ENCODE data around the gene RMND1. TPM values are rescaled to one million over a fixed set of nuclear protein-coding genes. Genes with fewer than 3 reads are reported as not detected.

The RMND1 gene
- total and polyA plus RNA-seq, 12 donors = 10.9 to 25.2 (median 14.7) TPM

DNA sequence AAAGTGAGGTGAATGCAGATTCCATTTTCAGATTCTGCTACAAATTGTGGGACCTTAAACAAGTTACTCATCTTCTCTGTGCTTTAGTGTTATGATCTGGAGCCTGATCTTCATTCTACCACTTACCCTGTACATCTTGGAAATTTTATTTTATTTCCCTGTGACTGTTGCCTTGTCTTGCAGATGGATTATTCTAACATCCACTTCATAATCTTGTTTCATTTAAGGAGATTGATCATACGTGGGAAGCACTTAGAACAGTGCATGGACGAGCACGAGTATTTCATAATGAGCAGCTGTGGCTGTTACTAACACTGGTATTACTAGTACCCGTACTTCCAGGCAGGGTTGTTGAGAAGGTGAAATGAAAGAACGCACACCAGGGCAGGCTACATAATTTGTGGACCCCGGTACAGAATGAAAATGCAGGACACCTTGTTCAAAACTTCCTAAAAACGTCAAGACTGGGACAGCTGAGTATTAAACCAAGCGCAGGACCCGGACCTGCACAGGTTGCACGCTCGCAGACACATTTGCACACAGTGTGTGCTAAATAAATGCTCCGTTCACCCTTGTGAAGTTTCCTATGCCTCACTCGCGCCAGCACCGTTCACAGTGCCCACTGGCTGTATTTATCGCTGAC lies 41.4 kb upstream of the RMND1 start:
- Histone ChIP-seq H3K9me3 (no peaks in the 10 kb centered on the region), H3K36me3 (no peaks in the 10 kb centered on the region), H3K4me1 (peaks cover 0 to 39% (median 7%) of the 10 kb centered on the region in 9 donors), H3K27ac (peak overlapping the region in 7 of 10 donors; percentile 65 to 91 (median 77)), H3K4me3 (peak overlapping the region; percentile 44 to 78 (median 66)), H3K27me3 (peaks cover 0 to 53% (median 35%) of the 10 kb centered on the region in 7 donors)
- intact Hi-C loops (cut with DNase I) = no loop called here
- TF ChIP-seq, protein P1, sequence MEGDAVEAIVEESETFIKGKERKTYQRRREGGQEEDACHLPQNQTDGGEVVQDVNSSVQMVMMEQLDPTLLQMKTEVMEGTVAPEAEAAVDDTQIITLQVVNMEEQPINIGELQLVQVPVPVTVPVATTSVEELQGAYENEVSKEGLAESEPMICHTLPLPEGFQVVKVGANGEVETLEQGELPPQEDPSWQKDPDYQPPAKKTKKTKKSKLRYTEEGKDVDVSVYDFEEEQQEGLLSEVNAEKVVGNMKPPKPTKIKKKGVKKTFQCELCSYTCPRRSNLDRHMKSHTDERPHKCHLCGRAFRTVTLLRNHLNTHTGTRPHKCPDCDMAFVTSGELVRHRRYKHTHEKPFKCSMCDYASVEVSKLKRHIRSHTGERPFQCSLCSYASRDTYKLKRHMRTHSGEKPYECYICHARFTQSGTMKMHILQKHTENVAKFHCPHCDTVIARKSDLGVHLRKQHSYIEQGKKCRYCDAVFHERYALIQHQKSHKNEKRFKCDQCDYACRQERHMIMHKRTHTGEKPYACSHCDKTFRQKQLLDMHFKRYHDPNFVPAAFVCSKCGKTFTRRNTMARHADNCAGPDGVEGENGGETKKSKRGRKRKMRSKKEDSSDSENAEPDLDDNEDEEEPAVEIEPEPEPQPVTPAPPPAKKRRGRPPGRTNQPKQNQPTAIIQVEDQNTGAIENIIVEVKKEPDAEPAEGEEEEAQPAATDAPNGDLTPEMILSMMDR (IDR thresholded peaks at IDR 0.05) = no peak
- 38 to 43% methylated on average over 16 of the region's 16 CpGs for WGBS, 2 donors
- peak; percentile 15 to 70 (median 42) for ATAC-seq
- no peak for DNase-seq

DNA sequence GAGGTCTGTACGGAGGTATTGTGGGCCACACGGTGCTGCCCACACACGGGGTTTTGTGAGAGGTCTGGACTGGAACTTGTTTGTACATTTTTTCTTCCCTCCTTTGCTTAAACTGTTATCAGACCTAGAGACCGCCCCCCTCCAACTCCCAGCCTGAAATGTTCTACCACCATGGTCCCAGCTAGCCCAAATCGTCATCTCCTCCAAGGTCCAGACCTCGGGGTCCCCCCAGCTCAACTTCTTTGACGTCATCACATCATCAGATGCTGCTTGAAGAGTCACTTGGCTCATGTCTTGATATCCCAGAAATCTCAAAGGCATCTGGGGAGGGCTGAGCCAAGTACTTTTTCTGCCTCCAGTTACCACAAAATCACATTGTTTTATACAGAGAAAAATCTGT lies 39.1 kb upstream of the RMND1 start:
- no peak overlapping the region for H3K27ac ChIP-seq
- H3K36me3 ChIP-seq = no peaks in the 10 kb centered on the region
- TF ChIP-seq, protein P1 (IDR thresholded peaks at IDR 0.05) = no peak
- ATAC-seq = peak in 1 of 8 donors; percentile 26
- H3K4me1 ChIP-seq = peaks cover 0 to 24% (median 7%) of the 10 kb centered on the region in 9 donors
- DNase-seq = peak in 1 of 2 donors; percentile 34
- intact Hi-C loops (cut with DNase I) = no loop called here
- H3K9me3 ChIP-seq = no peaks in the 10 kb centered on the region
- WGBS, 2 donors = 69 to 72% methylated on average over 7 of the region's 7 CpGs
- H3K27me3 ChIP-seq = peaks cover 0 to 39% (median 31%) of the 10 kb centered on the region in 7 donors
- no peak overlapping the region for H3K4me3 ChIP-seq

DNA sequence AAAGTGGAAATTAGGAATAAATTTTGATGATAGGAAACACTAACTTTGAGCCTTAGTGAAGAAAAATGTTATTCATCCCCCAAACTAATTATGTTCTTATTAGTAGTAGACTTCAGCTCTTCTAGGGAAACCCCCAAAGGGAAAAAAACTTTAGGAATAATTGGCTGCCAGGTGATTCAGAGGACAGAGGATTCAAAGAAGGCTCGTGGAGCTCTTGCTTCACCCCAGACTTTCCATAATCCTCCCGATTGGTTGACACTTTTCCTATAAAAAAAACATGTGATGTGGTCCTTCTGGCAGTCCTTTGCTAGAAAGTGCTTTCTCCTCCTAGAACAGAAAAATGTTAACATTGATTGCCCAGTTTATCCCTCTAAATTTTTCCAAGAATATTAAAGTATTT lies 36.3 kb upstream of the RMND1 start:
- Histone ChIP-seq H3K27me3 (peaks cover 0 to 16% (median 4%) of the 10 kb centered on the region in 7 donors), H3K9me3 (no peaks in the 10 kb centered on the region), H3K36me3 (no peaks in the 10 kb centered on the region), H3K4me3 (no peak overlapping the region), H3K27ac (no peak overlapping the region), H3K4me1 (peaks cover 0 to 19% (median 0%) of the 10 kb centered on the region in 9 donors)
- no peak for DNase-seq
- ATAC-seq = no peak
- TF ChIP-seq, protein P1 (IDR thresholded peaks at IDR 0.05) = no peak
- intact Hi-C loops (cut with DNase I) = no loop called here
- 51 to 55% methylated on average over 2 of the region's 2 CpGs for WGBS, 2 donors

DNA sequence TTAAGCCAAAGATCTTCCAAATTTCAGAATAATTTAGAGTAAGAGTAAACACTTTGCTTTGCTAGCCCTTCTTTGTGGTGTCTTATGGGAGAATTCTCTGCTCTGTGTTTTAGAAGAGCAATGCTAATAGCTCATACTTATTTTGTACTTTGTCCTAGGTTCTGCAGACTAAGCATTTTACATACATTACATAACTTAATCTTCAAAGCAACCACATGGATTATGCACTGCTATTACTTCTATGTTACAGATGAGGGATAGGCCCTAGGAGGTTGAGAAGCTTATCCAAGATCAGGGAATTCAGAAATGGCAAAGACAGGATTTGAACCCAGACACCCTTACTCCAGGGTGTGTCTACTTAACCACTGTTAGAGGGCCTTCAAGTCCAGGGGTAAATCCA lies 32.1 kb upstream of the RMND1 start:
- no peak for DNase-seq
- H3K4me1 ChIP-seq = peaks cover 0 to 37% (median 0%) of the 10 kb centered on the region in 9 donors
- TF ChIP-seq, protein P1 (IDR thresholded peaks at IDR 0.05) = no peak
- peak overlapping the region in 1 of 10 donors; percentile 88 for H3K27ac ChIP-seq
- intact Hi-C loops (cut with DNase I) = no loop called here
- H3K9me3 ChIP-seq = no peaks in the 10 kb centered on the region
- H3K4me3 ChIP-seq = no peak overlapping the region
- H3K36me3 ChIP-seq = no peaks in the 10 kb centered on the region
- ATAC-seq = no peak
- H3K27me3 ChIP-seq = no peaks in the 10 kb centered on the region
